Adrenal gland (tissue), 5 donors: Measurements from ENCODE around the gene CARM1.

ENCODE experiments used
- POLR2A ChIP-seq, 2 donors: fragments of 450-650 bp; IDR thresholded peaks; one replicate each; pipeline ENCODE4 v1.6.1; 2017; ENCODE audit warnings: antibody characterized with exemption in 2 of 2, mild to moderate bottlenecking in 2 of 2, moderate library complexity in 1 of 2
- TF ChIP-seq, protein P1 (sequence below), 6 experiments: fragments of 450-650 bp in 4 of 6; fragments of 200-600 bp in 2 of 6; sonication (generic) in 1 of 6; IDR thresholded peaks; 1 replicate in 5 of 6; 2 replicates in 1 of 6; pipeline versions ENCODE4 v1.5.1 to v1.8.0; 2016 to 2021; ENCODE audit warnings: antibody characterized with exemption in 6 of 6, mild to moderate bottlenecking in 2 of 6, moderate library complexity in 1 of 6
- donor health status: DM: no; HTN: no; CAD: no.

- TF ChIP-seq POLR2A (IDR thresholded peaks at IDR 0.05): no peak
- TF ChIP-seq, protein P1, sequence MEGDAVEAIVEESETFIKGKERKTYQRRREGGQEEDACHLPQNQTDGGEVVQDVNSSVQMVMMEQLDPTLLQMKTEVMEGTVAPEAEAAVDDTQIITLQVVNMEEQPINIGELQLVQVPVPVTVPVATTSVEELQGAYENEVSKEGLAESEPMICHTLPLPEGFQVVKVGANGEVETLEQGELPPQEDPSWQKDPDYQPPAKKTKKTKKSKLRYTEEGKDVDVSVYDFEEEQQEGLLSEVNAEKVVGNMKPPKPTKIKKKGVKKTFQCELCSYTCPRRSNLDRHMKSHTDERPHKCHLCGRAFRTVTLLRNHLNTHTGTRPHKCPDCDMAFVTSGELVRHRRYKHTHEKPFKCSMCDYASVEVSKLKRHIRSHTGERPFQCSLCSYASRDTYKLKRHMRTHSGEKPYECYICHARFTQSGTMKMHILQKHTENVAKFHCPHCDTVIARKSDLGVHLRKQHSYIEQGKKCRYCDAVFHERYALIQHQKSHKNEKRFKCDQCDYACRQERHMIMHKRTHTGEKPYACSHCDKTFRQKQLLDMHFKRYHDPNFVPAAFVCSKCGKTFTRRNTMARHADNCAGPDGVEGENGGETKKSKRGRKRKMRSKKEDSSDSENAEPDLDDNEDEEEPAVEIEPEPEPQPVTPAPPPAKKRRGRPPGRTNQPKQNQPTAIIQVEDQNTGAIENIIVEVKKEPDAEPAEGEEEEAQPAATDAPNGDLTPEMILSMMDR (IDR thresholded peaks at IDR 0.05): no peak
Observed at GRCh38 chr19:10913716-10914340, 42.5 kb downstream of the CARM1 start.
